KOPT-K1 (cell line): ENCODE data around the gene SIL1.
"Not testable (repeated sequence)": the region's sequence is repeated elsewhere in the genome, so short reads cannot be mapped to it uniquely, and the experiment has no call there.

ENCODE experiments used
- H3K27ac ChIP-seq: fragments of 200-600 bp; sonication (generic); 2 replicates; pipeline ENCODE4 v1.5.1; 2016; ENCODE audit warnings: antibody characterized with exemption, mild to moderate bottlenecking, low read depth, low read length; ENCODE audit not compliant: poor library complexity, severe bottlenecking
- H3K36me3 ChIP-seq: fragments of 200-600 bp; sonication (generic); 2 replicates; pipeline ENCODE4 v1.5.1; 2017; ENCODE audit warnings: antibody characterized with exemption, mild to moderate bottlenecking, low read length, moderate library complexity; ENCODE audit not compliant: insufficient read depth
- H3K9me3 ChIP-seq: fragments of 200-600 bp; sonication (generic); 2 replicates; pipeline ENCODE4 v1.5.1; 2017; ENCODE audit warnings: antibody characterized with exemption, low read length, mild to moderate bottlenecking; ENCODE audit not compliant: insufficient read depth, poor library complexity, severe bottlenecking

SIL1 gene

DNA sequence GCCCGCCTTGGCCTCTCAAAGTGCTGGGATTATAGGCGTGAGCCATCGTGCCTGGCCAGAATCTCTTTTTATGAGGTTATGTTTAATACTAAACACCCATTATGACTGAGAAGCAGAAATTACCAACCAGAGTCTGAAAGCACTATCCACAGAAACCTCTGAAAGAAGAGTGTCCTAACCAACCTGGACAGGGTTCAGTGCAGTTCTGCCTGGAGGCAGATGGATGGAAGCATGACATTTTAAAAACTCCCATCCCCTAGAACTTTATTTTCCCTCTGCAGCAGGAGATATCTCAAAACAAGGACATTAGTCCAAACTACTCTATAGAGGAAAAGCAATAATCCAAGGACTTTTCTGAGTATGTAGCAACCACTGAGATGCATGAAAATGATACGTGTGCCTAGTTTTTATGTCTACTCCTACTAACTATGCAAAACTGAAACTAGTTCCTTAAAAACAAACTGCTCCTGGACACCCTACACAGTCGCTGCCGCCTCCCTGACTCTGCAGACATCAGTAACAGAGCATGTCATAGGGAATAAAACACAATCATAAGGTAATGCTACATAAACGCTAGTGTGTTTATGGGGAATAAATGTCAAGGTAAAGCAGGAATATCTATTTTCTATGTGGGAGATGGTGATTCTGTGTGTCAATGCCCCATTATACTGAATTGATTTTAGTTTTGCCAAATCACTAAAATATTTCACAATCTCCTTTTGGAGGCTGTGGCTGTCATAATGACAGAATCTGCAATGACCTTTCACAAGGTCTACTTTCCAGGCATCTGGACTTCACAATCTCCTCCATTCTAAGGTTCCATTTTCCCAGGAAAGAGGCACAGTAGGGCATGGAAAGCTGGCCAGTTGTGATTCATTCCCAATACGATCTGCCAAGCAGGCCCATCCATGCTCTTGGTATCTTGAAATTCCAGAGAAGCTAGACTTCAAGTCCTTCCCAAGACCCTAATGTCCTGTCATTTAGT lies 122.8 kb downstream of the SIL1 start:
- no peaks in the 10 kb centered on the region for H3K36me3 ChIP-seq
- no peak overlapping the region for H3K27ac ChIP-seq
- no peaks in the 10 kb centered on the region for H3K9me3 ChIP-seq

DNA sequence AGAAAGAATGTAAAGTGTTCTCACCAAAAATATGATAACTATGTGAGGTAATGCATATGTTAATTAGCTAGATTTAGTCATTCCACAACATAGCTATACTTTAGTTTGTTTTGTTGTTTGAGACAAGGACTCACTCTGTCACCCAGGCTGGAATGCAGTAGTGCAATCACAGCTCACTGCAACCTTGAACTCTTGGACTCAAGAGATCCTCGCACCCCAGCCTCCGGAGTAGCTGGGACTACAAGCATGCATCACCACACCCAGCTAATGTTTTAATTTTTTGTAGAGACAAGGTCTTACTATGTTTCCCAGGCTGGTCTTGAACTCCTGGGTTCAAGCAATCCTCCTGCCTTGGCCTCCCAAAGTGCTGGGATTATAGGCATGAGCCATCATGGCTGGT lies 124.2 kb downstream of the SIL1 start:
- not testable (repeated sequence) for H3K27ac ChIP-seq, H3K36me3 ChIP-seq, H3K9me3 ChIP-seq

DNA sequence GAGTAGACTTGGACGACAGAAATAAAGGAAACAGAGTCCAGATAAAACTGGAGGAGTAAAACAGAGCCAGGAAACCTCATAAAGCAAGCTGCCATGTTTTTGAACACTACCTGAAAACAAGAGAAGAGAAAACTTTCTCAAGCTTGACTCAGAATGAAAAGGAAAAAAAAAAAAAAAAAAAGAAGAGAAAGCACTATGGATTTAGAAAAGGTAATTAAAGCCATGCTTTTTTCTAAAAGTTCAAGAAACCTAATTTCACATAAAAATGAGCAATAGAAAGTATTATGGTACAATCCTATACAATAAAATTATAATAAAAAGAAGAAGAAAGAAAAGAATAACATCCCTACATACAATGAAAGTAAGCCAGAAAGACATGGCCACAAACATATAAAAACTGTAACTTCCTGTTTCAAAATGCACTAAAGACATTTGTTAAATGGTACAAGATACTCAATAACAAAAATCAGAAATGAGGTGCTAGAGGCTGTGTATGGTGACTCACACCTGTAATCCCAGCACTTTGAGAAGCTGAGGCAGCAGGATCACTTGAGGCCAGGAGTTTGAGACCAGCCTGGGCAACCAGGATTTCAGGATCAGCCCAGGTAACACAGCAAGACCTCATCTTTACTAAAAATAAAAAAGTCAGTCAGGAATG lies 129.5 kb downstream of the SIL1 start:
- Histone ChIP-seq H3K36me3 (no peaks in the 10 kb centered on the region), H3K27ac (no peak overlapping the region), H3K9me3 (no peaks in the 10 kb centered on the region)

DNA sequence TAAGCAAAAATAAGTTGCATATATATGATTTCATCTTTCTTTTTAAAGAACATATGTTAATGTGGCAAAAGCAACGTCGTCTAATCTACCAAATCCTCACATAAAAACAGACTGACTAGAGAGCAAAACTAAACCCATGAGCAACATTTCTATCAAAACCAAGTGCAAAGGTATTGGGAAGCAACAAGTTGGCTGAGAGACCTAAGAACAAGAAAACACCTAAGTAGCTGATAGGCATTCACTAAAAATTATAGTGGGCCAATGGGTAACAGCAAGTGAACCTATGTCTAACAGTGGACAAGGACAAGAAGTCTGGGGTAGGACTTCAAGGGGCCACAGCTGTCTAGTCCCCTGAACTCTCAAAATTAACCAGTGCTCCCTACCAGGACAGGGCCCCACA lies 130.1 kb downstream of the SIL1 start:
- Histone ChIP-seq H3K9me3 (no peaks in the 10 kb centered on the region), H3K27ac (no peak overlapping the region), H3K36me3 (no peaks in the 10 kb centered on the region)

DNA sequence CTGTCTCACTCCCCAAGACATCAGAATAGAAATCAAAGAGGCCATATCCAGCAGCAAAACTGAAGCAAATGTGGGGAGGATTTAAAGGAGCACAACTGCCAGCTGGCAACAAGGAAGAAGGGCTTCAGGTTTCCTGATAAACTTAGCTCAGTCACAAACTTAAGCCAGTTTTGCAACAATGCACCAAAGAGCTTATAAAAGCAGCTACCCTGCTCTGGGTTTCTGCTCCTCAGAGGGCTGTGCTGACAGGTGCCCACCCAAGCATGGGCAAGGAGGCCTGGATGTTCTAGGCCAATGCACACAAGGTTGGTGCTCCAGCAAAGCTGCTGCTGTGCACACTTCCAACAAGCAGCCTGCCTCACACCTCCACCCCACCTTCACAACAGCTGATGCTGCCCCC lies 132.9 kb downstream of the SIL1 start:
- no peaks in the 10 kb centered on the region for H3K36me3 ChIP-seq
- no peaks in the 10 kb centered on the region for H3K9me3 ChIP-seq
- H3K27ac ChIP-seq, result no peak overlapping the region

DNA sequence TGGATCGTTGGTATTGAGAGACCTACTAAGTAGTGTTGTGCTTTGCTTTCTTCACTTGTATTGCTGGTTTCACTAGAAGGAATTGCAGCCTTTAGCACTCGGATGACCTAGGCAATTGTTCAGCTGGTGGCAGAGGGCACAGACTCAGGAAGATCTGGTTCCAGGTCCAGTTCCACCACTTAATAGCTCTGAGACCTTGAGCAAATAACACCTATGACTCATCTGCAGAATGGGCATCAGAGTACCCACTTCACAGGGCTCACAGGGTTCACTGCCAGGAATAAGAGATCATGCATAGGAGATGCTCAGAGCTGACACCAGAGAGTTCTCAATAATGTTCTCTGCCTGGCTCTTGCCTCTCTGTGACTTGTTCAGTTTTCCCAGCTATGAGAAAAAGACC lies 133.6 kb downstream of the SIL1 start:
- Histone ChIP-seq H3K36me3 (no peaks in the 10 kb centered on the region), H3K27ac (no peak overlapping the region), H3K9me3 (no peaks in the 10 kb centered on the region)

DNA sequence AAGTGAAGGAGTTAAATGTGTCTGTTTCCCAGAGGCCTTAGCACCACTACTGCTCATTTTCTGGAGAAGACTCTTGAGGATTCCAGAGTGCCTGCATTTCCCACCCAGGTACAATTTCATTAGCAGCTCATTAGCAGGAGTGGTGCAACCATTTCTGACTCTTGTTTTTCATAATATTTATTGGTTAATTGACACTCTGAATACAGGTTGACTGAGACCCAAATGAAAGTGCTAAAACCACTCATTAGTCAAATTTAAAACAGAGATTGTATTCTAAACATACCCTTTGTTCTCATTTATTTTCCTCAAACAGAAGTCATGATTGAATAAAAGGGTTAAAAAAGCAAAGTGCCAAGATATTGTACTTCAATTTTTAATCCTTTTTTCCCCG lies 134.5 kb downstream of the SIL1 start:
- Histone ChIP-seq H3K36me3 (no peaks in the 10 kb centered on the region), H3K27ac (no peak overlapping the region), H3K9me3 (no peaks in the 10 kb centered on the region)

DNA sequence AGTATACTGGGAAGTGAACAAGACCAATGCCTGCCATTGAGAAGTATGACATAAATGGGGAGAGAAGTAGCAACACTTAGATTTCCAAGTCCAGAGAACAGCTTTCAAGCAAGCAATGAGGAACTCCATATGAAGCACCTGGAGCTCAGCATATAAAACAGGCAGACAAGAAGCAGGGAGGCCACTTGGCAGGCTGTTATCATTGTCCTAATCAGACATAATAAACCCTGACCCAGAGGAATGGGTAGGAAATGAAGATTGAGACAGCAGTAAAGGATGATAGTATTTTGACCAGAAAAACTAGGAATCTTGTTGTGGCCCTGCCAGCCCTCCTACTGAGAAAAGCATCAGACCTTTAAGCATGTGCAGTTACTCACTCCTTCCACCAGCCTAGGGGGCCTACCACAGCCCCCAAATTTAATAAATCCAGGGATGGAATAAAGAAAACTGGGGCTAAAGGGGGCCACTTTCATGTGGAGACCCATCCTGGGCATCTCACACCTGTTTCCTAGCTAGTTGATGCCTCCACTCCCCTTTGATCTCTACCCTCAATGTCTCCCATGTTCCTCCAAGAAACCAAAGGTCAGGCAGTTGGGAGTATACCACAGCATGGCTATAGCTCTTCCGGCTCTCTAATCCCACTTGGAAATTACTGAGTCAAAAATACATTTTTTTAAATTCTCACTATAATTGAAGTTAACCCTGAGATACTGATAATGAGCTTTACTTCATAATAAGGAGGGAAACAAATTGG lies 135.1 kb downstream of the SIL1 start:
- no peak overlapping the region for H3K27ac ChIP-seq
- H3K9me3 ChIP-seq, result no peaks in the 10 kb centered on the region
- no peaks in the 10 kb centered on the region for H3K36me3 ChIP-seq

DNA sequence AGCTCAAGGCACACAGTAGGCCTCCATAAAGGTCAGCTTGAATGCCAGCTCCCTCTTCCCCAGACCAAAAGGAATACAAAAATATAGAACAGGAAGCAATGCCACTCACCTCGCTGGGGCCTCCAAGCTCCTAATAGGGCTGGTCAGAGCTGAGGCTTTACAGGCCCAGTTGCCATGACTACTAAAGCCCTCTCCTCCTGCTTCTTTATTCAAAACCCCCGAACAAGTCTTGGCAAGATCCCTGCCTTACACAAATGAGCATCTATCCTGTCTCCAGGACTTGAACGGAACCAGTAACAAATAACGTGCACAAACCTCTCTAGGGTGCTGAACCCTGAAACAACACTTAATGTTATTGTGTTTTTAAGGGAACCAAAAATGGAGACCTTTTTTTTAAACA lies 136.3 kb downstream of the SIL1 start:
- no peaks in the 10 kb centered on the region for H3K36me3 ChIP-seq
- no peak overlapping the region for H3K27ac ChIP-seq
- H3K9me3 ChIP-seq, result no peaks in the 10 kb centered on the region

DNA sequence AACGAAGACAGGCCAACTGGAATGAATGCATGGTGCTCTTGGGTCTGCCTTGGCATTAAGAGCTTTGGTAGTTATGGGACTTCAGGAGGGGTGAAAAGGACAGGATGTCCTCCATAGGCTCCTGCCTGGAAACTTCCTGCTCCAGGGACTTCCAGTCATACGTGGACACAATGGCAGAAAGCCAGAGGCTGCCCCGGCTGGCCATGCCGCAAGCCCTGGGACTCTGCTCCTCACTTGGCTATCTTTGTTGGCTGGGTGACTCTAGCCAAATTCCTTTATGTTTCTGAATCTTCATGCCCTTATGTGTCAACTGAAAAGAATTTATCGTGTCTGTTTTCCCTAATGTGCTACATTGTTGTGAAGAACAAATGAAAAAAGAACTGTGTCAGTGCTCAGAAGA lies 136.9 kb downstream of the SIL1 start:
- Histone ChIP-seq H3K27ac (no peak overlapping the region), H3K36me3 (no peaks in the 10 kb centered on the region), H3K9me3 (no peaks in the 10 kb centered on the region)

DNA sequence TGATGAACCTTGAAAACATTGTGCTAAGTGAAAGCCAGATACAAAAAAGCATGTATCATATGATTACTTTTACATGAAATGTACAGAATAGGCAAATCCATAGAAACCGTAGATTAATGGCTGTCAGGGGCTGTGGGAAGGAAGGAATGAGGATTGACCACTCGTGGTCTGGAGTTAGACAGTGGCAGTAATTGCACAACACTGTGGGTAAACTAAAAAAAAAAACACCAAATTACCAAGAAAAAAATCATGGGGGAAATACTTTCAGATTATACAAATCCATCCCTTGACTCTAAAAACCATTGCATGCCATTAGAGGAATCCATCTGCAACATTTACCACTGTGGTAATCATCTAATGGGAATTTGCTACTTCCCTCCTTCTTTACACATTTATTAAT lies 140.0 kb downstream of the SIL1 start:
- Histone ChIP-seq H3K36me3 (no peaks in the 10 kb centered on the region), H3K27ac (no peak overlapping the region), H3K9me3 (no peaks in the 10 kb centered on the region)

DNA sequence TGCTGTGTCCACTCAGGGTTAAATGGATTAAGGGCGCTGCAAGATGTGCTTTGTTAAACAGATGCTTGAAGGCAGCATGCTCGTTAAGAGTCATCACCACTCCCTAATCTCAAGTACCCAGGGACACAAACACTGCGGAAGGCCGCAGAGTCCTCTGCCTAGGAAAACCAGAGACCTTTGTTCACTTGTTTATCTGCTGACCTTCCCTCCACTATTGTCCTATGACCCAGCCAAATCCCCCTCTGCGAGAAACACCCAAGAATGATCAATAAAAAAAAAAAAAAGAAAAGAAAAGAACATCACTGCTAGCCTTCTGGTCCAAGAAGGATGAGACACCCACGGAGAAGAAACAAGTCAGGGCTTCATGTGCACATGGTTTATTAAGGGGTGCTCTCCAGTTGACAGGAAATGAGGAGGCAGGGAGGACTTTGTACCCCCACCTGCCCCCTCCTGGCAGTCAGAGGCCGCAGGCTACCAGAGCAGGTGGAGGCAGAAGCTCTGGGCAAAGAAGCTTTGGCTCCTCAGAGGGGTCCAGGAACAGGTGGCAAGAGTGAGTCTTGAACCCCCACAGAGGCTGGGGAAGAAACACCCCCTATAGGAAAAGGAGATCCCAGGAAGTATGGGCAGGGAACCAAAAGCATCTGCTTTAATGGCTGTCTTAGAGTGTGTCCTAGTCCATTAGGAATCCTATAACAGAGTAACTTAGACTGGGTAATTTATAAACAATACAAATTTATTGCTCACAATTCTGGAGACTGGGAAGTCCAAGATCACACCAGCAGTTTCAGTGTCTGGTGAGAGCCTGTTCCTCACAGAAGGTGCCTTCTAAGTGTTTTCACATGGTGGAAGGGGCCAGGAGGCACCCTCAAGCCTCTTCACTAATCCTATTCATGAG lies 140.9 kb downstream of the SIL1 start:
- H3K9me3 ChIP-seq, H3K36me3 ChIP-seq, H3K27ac ChIP-seq: not testable (repeated sequence)

DNA sequence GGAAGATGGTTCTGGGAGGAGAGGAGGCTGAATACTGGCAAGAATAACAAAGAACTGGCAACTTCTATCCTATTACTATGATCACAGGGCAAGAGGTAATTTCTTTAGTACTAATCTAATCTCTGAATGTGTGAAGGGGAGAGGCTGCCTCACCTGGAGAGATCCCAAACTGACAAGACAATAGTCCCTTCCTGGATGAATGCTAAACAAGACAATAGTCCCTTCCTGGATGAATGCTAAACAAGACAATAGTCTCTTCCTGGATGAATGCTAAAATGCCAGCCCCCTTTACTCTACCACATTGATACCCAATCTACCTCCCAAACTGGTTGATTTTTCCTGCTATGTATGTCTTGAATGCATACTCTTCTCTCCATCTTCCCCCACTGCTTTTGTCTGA lies 145.2 kb downstream of the SIL1 start:
- no peaks in the 10 kb centered on the region for H3K36me3 ChIP-seq
- no peaks in the 10 kb centered on the region for H3K9me3 ChIP-seq
- no peak overlapping the region for H3K27ac ChIP-seq

DNA sequence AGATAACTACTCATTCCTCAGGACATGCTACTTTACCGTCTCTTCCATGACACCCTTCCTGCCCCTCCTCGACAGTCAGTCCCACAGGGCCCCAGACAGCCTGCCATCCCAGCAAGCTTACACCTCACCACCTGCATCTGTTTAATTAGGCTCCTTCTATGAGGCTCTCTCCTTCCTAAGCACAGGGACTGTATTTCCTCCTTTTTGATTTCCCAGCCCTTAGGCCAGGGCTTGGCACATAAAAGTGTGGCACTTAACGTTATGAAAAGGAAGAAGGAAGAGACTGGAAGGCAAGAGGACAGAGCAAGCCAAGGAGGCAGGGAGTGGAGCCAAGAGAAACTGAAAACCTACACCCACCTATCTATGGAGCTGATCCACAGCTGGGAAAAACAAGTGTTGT lies 146.8 kb downstream of the SIL1 start:
- no peaks in the 10 kb centered on the region for H3K9me3 ChIP-seq
- no peak overlapping the region for H3K27ac ChIP-seq
- no peaks in the 10 kb centered on the region for H3K36me3 ChIP-seq
